ENCODE results near the gene CLNK. TPM values are rescaled to one million over a fixed set of nuclear protein-coding genes. Genes with fewer than 3 reads are reported as not detected.

Gene CLNK
- total RNA-seq, 1 experiment from 2014 or later, result not detected

- TF ChIP-seq TCF7L2 (IDR thresholded peaks at IDR 0.05; ENCODE audit: borderline replicate concordance, extremely low read depth, insufficient read depth, insufficient read length) (no peak), ZBTB33 (IDR thresholded peaks at IDR 0.05; ENCODE audit: extremely low read depth, insufficient replicate concordance, low read length) (no peak), EGR1 (IDR thresholded peaks at IDR 0.05; ENCODE audit: low read depth) (no peak), MAX (IDR thresholded peaks at IDR 0.05) (no peak)
These were observed 85.7 kb downstream of the CLNK start (continued) for GRCh38 chr4:10598829-10599228.

GRCh38 chr4:10596586-10597290, 87.8 kb downstream of the CLNK start:
- ChIA-PET POLR2A (no interaction called here), RAD21 (ENCODE audit: low non-redundant PET in 1 of 2, low total read pairs in 2 of 2, uncharacterized antibody in 2 of 2, unreplicated experiment in 2 of 2) (no interaction called here), CTCF (no interaction called here)
- Histone ChIP-seq H3K27me3 (ENCODE audit: insufficient read depth, low read length) (no peaks in the 10 kb centered on the region), H3K4me3 (replicated peaks in 1 of 2; ENCODE audit: low read depth in 1 of 2, low read length in 2 of 2) (no peak overlapping the region), H3K9me3 (ENCODE audit: control insufficient read depth in 1 of 2, insufficient read depth in 1 of 2, low read depth in 1 of 2, low read length in 2 of 2) (no peaks in the 10 kb centered on the region), H3K9ac (ENCODE audit: low read length) (no peak overlapping the region), H3K36me3 (ENCODE audit: control insufficient read depth in 1 of 2, insufficient read depth in 2 of 2, low read length in 2 of 2) (no peaks in the 10 kb centered on the region), H2AFZ (ENCODE audit: low read depth, low read length, poor library complexity, severe bottlenecking) (no peak overlapping the region), H3K27ac (ENCODE audit: low read depth, low read length) (no peak overlapping the region), H3K4me2 (ENCODE audit: low read length) (no peak overlapping the region), H3K9me2 (ENCODE audit: insufficient read depth) (no peaks in the 10 kb centered on the region), H3K4me1 (ENCODE audit: control insufficient read depth in 1 of 2, insufficient read depth in 2 of 2, low read length in 2 of 2) (no peaks in the 10 kb centered on the region), H4K20me1 (ENCODE audit: insufficient read depth) (no peaks in the 10 kb centered on the region), H3K79me2 (ENCODE audit: insufficient read depth, low read length) (no peaks in the 10 kb centered on the region)
- no peak for DNase-seq (ENCODE audit: low read depth, low spot score)
- intact Hi-C loops (cut with micrococcal nuclease), result loop anchor here (10.0 kb wide), 1 partner anchor 298 kb away; no protein-coding TSS in a partner anchor
- ATAC-seq, result no peak
- no TSS peak for BruUV-seq (replicated peaks)
- TF ChIP-seq SRF (IDR thresholded peaks at IDR 0.05; ENCODE audit: low read depth), result no peak
- no peak for TF ChIP-seq CTCF (IDR thresholded peaks at IDR 0.05 in 2 of 3, conservative IDR thresholded peaks at IDR 0.05 in 1 of 3; ENCODE audit: borderline replicate concordance in 1 of 3, insufficient read depth in 1 of 3, low read depth in 2 of 3, low read length in 2 of 3)
- TF ChIP-seq RAD21 (IDR thresholded peaks at IDR 0.05; ENCODE audit: low read depth), result no peak
- no peak for TF ChIP-seq POLR2A (IDR thresholded peaks at IDR 0.05; ENCODE audit: borderline replicate concordance, extremely low read depth, insufficient read depth, insufficient read length)
- TF ChIP-seq FOSL1 (IDR thresholded peaks at IDR 0.05; ENCODE audit: low read depth), result no peak
- no peak for TF ChIP-seq POLR2AphosphoS5 (IDR thresholded peaks at IDR 0.05; ENCODE audit: low read depth, low read length)
- TF ChIP-seq REST (IDR thresholded peaks at IDR 0.05; ENCODE audit: low read depth), result no peak
- TF ChIP-seq JUND (IDR thresholded peaks at IDR 0.05), result no peak
- no peak for TF ChIP-seq SIN3A (IDR thresholded peaks at IDR 0.05; ENCODE audit: low read depth)
- TF ChIP-seq EGR1 (IDR thresholded peaks at IDR 0.05; ENCODE audit: low read depth), result no peak
- TF ChIP-seq ELF1 (IDR thresholded peaks at IDR 0.05; ENCODE audit: borderline replicate concordance, low read depth), result no peak
- no peak for TF ChIP-seq EZH2phosphoT487 (IDR thresholded peaks at IDR 0.05; ENCODE audit: borderline replicate concordance)
- no peak for TF ChIP-seq SP1 (IDR thresholded peaks at IDR 0.05; ENCODE audit: low read depth)
- TF ChIP-seq MAX (IDR thresholded peaks at IDR 0.05), result no peak
- no peak for TF ChIP-seq ATF3 (IDR thresholded peaks at IDR 0.05)

Measured in HCT116 (cell line).